Measurements from ENCODE around the gene TMEM258. TPM values are rescaled to one million over a fixed set of nuclear protein-coding genes. Genes with fewer than 3 reads are reported as not detected.

Gene TMEM258
- polyA plus RNA-seq, 2 of the 4 experiments (the other 2 are of a cell fraction): 257 to 280 TPM

- TF ChIP-seq CTCF (IDR thresholded peaks at IDR 0.05) (no peak), RAD21 (conservative IDR thresholded peaks at IDR 0.05 in 1 of 2, IDR thresholded peaks at IDR 0.05 in 1 of 2) (no peak), RCOR1 (IDR thresholded peaks at IDR 0.05; ENCODE audit: low read depth, low read length) (no peak)
Measured at GRCh38 chr11:61830237-61831105, 38.1 kb upstream of the TMEM258 start (continued).

GRCh38 chr11:61829806-61830205 is 37.4 kb upstream of the TMEM258 start:
- POLR2A ChIA-PET: interaction anchor here (3.7 kb wide), 1 partner anchor 13 kb away, joined by 71 read pairs; the partner anchor contains the start of gene FADS1
- no peak for DNase-seq (ENCODE audit: low read depth in 1 of 2, low spot score in 1 of 2)
- Histone ChIP-seq H3K4me1 (peaks cover 61% of the 10 kb centered on the region), H3K9me3 (no peaks in the 10 kb centered on the region), H3K27ac (peak overlapping the region; percentile 96 to 100), H3K4me3 (peak overlapping the region; percentile 100), H3K4me2 (peak overlapping the region; percentile 100)
- TF ChIP-seq BCL3 (IDR thresholded peaks at IDR 0.05) (no peak), USF2 (IDR thresholded peaks at IDR 0.05) (no peak), MAFK (IDR thresholded peaks at IDR 0.05; ENCODE audit: partially characterized antibody) (no peak), RFX5 (IDR thresholded peaks at IDR 0.05) (no peak), HEYL (CRISPR knock-in tag; IDR thresholded peaks at IDR 0.05) (no peak), MAZ (IDR thresholded peaks at IDR 0.05; ENCODE audit: borderline replicate concordance, low read depth, low read length) (no peak), RARB (CRISPR knock-in tag; IDR thresholded peaks at IDR 0.05) (no peak), NR3C1 (IDR thresholded peaks at IDR 0.05) (no peak), ZC3H11A (IDR thresholded peaks at IDR 0.05) (no peak), ZNF302 (CRISPR knock-in tag; IDR thresholded peaks at IDR 0.05) (no peak), EHF (CRISPR knock-in tag; IDR thresholded peaks at IDR 0.05) (no peak), JUN (IDR thresholded peaks at IDR 0.05) (no peak), HOXA7 (CRISPR knock-in tag; IDR thresholded peaks at IDR 0.05) (no peak), MYC (IDR thresholded peaks at IDR 0.05; ENCODE audit: borderline replicate concordance, low read length) (no peak), POLR2A (IDR thresholded peaks at IDR 0.05; ENCODE audit: low read length) (no peak), KDM5A (IDR thresholded peaks at IDR 0.05) (no peak), NFE2L2 (conservative IDR thresholded peaks at IDR 0.05; ENCODE audit: low read length) (no peak)
- TF ChIP-seq, protein P1, sequence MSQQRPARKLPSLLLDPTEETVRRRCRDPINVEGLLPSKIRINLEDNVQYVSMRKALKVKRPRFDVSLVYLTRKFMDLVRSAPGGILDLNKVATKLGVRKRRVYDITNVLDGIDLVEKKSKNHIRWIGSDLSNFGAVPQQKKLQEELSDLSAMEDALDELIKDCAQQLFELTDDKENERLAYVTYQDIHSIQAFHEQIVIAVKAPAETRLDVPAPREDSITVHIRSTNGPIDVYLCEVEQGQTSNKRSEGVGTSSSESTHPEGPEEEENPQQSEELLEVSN (IDR thresholded peaks at IDR 0.05; ENCODE audit: borderline replicate concordance, low read depth): no peak
- TF ChIP-seq, protein P2, sequence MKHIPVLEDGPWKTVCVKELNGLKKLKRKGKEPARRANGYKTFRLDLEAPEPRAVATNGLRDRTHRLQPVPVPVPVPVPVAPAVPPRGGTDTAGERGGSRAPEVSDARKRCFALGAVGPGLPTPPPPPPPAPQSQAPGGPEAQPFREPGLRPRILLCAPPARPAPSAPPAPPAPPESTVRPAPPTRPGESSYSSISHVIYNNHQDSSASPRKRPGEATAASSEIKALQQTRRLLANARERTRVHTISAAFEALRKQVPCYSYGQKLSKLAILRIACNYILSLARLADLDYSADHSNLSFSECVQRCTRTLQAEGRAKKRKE (CRISPR knock-in tag; IDR thresholded peaks at IDR 0.05; ENCODE audit: low read depth): no peak
- TF ChIP-seq, protein P3, sequence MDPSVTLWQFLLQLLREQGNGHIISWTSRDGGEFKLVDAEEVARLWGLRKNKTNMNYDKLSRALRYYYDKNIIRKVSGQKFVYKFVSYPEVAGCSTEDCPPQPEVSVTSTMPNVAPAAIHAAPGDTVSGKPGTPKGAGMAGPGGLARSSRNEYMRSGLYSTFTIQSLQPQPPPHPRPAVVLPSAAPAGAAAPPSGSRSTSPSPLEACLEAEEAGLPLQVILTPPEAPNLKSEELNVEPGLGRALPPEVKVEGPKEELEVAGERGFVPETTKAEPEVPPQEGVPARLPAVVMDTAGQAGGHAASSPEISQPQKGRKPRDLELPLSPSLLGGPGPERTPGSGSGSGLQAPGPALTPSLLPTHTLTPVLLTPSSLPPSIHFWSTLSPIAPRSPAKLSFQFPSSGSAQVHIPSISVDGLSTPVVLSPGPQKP (IDR thresholded peaks at IDR 0.05; ENCODE audit: low read depth, low read length): no peak
- no peak for ATAC-seq
- no peak for FAIRE-seq
- CTCF ChIA-PET: interaction anchor here (1.1 to 5.6 kb wide), 10 partner anchors 11 to 493 kb away, joined by 3 to 51 read pairs (median 12); partner anchors contain the start of gene FADS1
- WGBS (ENCODE audit: missing lambda C conversion rate): 75% methylated on average over 4 of the region's 4 CpGs

Data from A549 (cell line).